ENCODE results near the gene KLF6. TPM values are rescaled to one million over a fixed set of nuclear protein-coding genes. Genes with fewer than 3 reads are reported as not detected.

KLF6 gene
- total and polyA plus RNA-seq, 11 donors: 15.2 to 106 (median 52.2) TPM

- peak overlapping the region in 5 of 12 donors; percentile 73 to 100 (median 97) for H3K4me3 ChIP-seq
- TF ChIP-seq CTCF (IDR thresholded peaks at IDR 0.05) (no peak), POLR2A (IDR thresholded peaks at IDR 0.05) (no peak)
- no peak for DNase-seq
- peaks cover 23 to 80% (median 73%) of the 10 kb centered on the region in 12 donors for H3K4me1 ChIP-seq
- WGBS, 4 donors: 51 to 63% (median 54%) methylated on average over 7 of the region's 7 CpGs
- ATAC-seq: no peak
- intact Hi-C loops (cut with DNase I): loop anchor here in 5 of 10 donors (2.0 to 10.0 kb wide), 5 partner anchors 311 to 884 kb away; no protein-coding TSS in a partner anchor
- no peaks in the 10 kb centered on the region for H3K27me3 ChIP-seq
- H3K36me3 ChIP-seq: peaks cover 0 to 81% (median 66%) of the 10 kb centered on the region in 9 donors
- no peaks in the 10 kb centered on the region for H3K9me3 ChIP-seq
- H3K27ac ChIP-seq: peak overlapping the region in 11 of 12 donors; percentile 96 to 100 (median 99)
Measured at GRCh38 chr10:3777981-3778691, 6.9 kb downstream of the KLF6 start.

GRCh38 chr10:3776796-3777571 is 8.0 kb downstream of the KLF6 start:
- H3K4me1 ChIP-seq: peaks cover 23 to 78% (median 72%) of the 10 kb centered on the region in 12 donors
- peaks cover 0 to 75% (median 64%) of the 10 kb centered on the region in 9 donors for H3K36me3 ChIP-seq
- ATAC-seq: peak in 3 of 4 donors; percentile 30 to 36 (median 34)
- peak overlapping the region in 2 of 12 donors; percentile 2 to 100 for H3K4me3 ChIP-seq
- H3K9me3 ChIP-seq: no peaks in the 10 kb centered on the region
- H3K27me3 ChIP-seq: no peaks in the 10 kb centered on the region
- TF ChIP-seq CTCF (IDR thresholded peaks at IDR 0.05) (no peak), POLR2A (IDR thresholded peaks at IDR 0.05) (no peak)
- DNase-seq: peak in 3 of 5 donors; percentile 49 to 61 (median 51)
- WGBS, 4 donors: 29 to 44% (median 30%) methylated on average over 13 of the region's 13 CpGs
- intact Hi-C loops (cut with DNase I): loop anchor here in 4 of 10 donors (5.0 to 10.0 kb wide), 4 partner anchors 310 to 885 kb away; no protein-coding TSS in a partner anchor
- H3K27ac ChIP-seq: peak overlapping the region in 11 of 12 donors; percentile 66 to 100 (median 99)

- H3K4me1 ChIP-seq: peaks cover 23 to 67% (median 62%) of the 10 kb centered on the region in 12 donors
- ATAC-seq (peak; percentile 46 to 53 (median 50)), DNase-seq (no peak)
- peaks cover 0 to 64% (median 53%) of the 10 kb centered on the region in 9 donors for H3K36me3 ChIP-seq
- H3K4me3 ChIP-seq: peak overlapping the region in 1 of 12 donors; percentile 8
- TF ChIP-seq CTCF (IDR thresholded peaks at IDR 0.05) (no peak), POLR2A (IDR thresholded peaks at IDR 0.05) (peak in 1 of 2 donors; percentile 19)
- peak overlapping the region; percentile 29 to 100 (median 98) for H3K27ac ChIP-seq
- H3K9me3 ChIP-seq: no peaks in the 10 kb centered on the region
- intact Hi-C loops (cut with DNase I): loop anchor here in 4 of 10 donors (5.0 to 10.0 kb wide), 4 partner anchors 309 to 886 kb away; no protein-coding TSS in a partner anchor
- WGBS, 4 donors: 54 to 59% (median 56%) methylated on average over 8 of the region's 8 CpGs
- H3K27me3 ChIP-seq: no peaks in the 10 kb centered on the region
Measured at GRCh38 chr10:3775696-3776551, 9.1 kb downstream of the KLF6 start.

Measured in heart left ventricle (tissue), 16 donors.